Activated naive CD4-positive, alpha-beta T cell treated with anti-CD3 and anti-CD28 coated beads, Interleukin-2, amount 10 ng/mL, durations not matched to agents 7 days and 5 days (primary cell): ENCODE results near the gene POC5.

Experiments used
- CTCF ChIA-PET: fragments of 350-600 bp; sonication (Branson Sonifier 250); formaldehyde crosslinking; loops from one replicate; lab custom pipeline; 2021; ENCODE audit warnings: antibody characterized with exemption; lab: Charles Lee
- DNase-seq: peaks from one replicate; pipeline ENCODE4 v3.0.0-alpha.2; 2020
- H3K27ac Mint-ChIP-seq: one replicate; pipeline ENCODE4 v1.8.0; 2021; ENCODE audit warnings: mild to moderate bottlenecking, moderate library complexity, mixed read lengths
- H3K27me3 Mint-ChIP-seq: one replicate; pipeline ENCODE4 v1.8.0; 2021; ENCODE audit warnings: mild to moderate bottlenecking, mixed read lengths
- H3K36me3 Mint-ChIP-seq: one replicate; pipeline ENCODE4 v1.8.0; 2021; ENCODE audit warnings: mixed read lengths
- H3K4me1 Mint-ChIP-seq: one replicate; pipeline ENCODE4 v1.8.0; 2021; ENCODE audit warnings: mixed read lengths
- H3K4me3 Mint-ChIP-seq: one replicate; pipeline ENCODE4 v1.8.0; 2021; ENCODE audit warnings: mild to moderate bottlenecking, moderate library complexity, mixed read lengths
- H3K9me3 Mint-ChIP-seq: one replicate; pipeline ENCODE4 v1.8.0; 2021; ENCODE audit warnings: mixed read lengths

The POC5 gene

DNA sequence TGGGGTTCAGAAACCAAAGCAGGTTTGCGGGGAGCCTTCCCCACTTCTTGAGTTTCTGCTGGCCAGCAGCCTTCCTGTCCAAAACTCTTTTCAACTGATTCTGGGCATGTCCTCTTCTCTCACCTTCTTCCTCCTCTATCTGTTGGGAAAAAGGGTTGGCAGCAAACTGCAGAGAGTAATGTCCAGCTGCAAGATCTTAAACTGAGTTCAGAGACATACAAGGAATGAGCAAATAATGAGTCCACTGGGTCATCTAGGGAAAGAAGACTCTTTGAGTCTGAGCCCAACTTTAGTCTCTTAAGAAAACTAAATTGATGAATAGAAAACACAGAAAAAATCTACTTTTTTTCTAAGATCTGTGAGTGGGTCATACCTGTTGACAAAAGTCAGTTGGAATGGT is 89.4 kb downstream of the POC5 start:
- Mint-ChIP-seq H3K27me3 (no peaks in the 10 kb centered on the region), H3K4me1 (no peaks in the 10 kb centered on the region), H3K4me3 (no peak overlapping the region), H3K36me3 (no peaks in the 10 kb centered on the region), H3K9me3 (no peaks in the 10 kb centered on the region), H3K27ac (no peak overlapping the region)
- DNase-seq = no peak
- CTCF ChIA-PET = no interaction called here

DNA sequence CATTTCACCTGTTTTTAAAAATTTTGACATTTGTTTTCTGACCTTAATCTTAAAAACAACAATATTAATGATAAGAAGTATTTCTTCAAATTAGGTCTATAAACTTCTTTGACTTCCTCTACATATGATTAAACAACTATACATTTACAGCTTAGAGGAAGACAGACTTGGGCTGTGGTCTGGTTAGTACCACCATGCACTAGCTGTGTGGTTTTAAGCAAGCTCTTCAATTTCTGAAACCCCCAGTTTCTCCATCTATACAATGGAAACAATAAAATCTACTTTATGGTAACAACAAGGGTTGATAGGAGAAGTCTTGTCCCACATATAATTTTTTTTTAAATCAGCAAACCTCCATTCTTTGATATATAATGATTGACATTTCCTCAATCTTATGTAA is 90.3 kb downstream of the POC5 start:
- Mint-ChIP-seq H3K36me3 (no peaks in the 10 kb centered on the region), H3K9me3 (no peaks in the 10 kb centered on the region), H3K27me3 (no peaks in the 10 kb centered on the region), H3K4me3 (no peak overlapping the region), H3K4me1 (no peaks in the 10 kb centered on the region), H3K27ac (no peak overlapping the region)
- CTCF ChIA-PET = no interaction called here
- DNase-seq = no peak
